GM11168 (cell line): ENCODE results near the gene GPS1.

Source experiments
- in situ Hi-C: fragments of 300-500 bp; cut with MboI; formaldehyde crosslinking; loops from one replicate; pipeline ENCODE4 v1.12.0; 2022; ENCODE audit warnings: low sequenced_read_pairs; ENCODE audit not compliant: unreplicated experiment

Gene GPS1

DNA sequence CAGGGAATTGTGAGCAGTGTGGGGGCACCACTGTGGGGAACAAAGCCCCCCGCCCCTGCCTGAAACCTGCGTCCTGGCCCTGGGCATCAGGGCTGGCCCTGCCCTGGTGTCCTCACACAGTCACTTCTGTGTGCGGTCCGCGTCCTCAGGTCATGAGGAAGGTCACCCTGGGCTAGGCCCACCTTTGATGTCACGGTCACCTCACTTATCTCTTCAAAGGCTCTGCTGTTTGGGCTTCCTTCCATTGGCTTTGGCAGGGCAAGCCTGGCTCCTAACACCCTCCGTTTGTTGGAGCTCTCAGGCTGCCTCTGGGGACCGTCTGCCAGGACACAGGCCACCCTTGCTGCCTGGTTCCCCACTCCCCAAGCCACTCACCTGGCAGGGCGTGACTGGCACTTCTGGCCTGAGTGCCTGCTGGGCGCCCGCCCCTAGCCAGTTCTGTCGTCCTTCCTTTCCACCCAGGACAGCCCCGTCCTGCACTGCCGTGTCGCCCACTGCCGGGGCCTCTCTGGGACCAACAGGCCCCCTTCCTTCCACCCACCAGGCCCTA lies 37.9 kb upstream of the GPS1 start:
- in situ Hi-C loops: no loop called here

DNA sequence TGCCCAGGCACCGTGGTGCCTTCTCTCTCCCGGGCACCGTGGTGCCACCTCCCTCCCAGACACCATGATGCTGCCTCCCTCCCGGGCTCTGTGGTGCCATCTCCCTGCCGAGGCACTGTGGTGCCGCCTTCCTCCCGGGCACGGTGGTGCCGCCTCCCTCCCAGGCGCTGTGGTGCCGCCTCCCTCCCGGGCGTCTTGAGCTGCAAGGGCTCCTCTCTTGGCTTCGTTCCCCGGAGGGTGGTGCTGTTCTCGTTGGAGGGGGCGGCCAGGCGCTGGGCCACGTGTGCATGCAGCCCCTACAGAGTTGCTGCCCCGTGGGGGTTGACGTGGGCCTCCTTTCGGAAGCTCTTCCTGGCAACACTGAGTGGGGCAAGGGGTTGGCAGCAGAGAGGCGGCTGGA lies 37.3 kb upstream of the GPS1 start:
- in situ Hi-C loops: no loop called here

DNA sequence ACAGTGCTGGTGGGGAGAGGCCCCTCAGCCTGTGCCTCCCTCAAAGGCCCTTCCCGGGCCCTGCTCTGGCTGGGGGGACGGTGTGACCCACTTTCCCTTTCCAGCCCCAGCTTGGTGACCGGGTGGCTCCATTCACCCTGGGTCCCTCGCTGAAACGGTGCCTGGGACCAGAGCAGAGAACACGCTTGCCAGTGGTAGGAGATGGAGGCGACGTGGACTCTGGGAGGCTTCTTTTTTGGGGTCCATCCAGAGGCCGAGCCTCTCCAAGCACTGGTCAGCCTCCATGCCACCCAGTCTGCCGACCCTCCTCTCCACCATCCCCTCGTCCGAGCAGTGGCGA lies 36.8 kb upstream of the GPS1 start:
- in situ Hi-C loops: no loop called here

DNA sequence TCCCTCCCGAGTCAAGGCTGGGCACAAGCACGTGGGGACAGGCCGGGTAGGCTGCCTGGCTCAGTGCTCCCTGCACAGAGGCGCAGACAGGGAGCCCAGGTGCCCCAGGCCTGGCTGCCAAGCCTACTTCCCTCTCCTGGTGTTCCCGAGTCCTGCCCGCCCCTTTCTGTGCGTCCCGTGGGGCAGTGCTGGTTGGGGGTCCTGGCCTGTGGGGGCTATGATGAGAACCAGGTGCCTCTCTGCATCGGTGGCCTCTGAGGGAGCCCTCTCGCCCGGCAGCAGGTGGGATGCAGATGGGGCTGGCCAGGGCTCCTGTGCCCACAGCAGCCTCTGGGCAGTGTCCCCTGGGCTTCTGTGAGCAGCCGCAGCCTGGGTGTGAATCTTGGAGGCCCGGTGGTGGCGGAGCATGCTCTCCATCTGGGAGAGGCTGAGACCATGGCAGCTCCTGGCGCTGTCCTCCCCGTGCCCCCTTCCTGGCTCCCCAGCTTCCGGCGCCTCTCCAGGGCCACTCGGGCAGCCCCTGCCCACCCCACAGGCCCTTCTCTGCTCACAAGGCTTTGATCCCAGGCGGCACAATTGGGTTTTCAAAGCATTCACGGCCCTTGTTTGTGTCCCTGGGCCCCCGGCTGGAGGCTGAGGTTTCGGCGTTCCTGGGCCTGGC lies 36.3 kb upstream of the GPS1 start:
- in situ Hi-C loops: no loop called here

DNA sequence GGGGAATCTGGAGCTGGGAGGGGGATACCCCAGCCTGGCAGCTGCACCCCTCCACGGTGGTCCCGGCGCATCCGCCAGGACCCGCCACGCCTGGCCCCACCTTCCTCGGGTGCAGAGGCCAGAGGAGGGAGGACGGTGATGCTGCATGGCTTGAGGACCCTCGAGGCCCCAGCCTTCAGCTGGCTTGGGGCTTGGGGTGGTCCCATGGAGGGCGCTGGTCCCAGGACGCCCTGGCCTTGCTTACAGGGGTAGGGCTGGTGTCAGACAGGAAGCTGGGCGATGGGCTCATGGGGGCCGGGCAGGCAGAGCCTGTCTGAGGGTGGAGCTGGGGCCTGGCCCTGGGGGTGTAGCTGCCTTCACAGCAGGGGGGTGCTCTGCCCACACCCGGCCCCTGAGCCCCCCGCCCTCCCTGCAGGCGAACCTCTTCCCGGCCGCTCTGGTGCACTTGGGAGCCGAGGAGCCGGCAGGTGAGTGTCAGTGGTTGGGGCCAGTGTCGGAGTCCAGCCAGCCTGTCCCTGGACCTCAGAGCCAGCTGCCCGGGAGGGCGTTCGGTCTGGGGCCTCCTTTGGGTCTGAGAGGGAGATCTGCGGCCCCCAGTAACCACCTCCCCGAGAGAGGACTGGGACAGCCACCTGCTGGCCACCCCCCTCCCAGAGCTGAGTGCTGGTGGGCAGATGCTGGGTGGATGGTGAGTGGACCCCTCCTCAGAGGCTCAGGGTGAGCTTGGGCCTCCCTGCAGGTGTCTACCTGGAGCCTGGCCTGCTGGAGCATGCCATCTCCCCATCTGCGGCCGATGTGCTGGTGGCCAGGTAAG lies 35.4 kb upstream of the GPS1 start:
- in situ Hi-C loops: no loop called here

DNA sequence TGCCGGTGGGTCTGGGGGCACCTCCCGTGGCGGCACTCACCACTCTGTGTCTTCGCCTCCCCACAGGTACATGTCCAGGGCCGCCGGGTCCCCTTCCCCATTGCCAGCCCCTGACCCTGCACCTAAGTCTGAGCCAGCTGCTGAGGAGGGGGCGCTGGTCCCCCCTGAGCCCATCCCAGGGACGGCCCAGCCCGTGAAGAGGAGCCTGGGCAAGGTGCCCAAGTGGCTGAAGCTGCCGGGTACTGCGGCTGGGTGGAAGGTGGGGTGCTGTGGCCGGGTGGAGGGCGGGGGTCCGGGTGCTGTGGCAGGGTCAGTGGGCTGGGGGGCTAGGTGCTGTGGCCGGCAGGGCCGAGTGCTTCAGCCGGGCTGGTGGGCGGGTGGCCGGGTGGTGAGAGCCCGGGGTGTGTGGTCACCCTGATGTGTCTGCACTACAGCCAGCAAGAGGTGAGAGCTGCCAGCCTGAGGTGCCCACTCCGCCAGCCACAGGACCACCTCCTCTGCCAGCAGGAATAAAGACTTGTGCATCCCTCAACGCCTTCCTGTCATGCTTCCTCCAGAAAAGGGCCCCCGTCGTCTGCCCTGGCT lies 34.7 kb upstream of the GPS1 start:
- in situ Hi-C loops: no loop called here

DNA sequence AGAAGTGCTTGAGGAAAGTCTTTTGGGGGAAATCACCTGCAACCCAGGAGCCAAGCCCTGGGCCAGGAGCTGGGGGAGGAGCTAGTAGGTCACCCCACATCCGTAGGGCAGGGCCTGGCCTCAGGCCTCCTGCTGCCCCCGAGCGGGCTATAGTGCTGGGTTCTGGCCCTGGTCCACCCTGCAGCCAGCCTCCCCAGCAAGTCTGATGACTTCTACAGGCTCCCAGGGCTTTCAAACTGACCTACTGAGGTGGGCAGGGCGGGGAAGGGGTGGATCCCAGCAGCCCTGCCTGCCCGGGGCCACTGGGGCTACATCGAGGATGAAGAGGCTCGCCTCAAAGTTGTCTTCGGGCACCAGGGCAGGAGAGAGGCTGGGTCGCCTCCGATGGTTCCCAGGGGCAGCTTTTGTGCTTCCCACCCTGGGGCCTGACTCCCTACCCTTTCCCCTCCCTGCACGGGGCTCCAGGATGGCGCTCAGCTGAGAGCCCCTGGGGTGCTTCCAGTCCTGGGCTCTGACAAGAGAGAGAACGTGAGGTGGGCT lies 34.0 kb upstream of the GPS1 start:
- in situ Hi-C loops: no loop called here

DNA sequence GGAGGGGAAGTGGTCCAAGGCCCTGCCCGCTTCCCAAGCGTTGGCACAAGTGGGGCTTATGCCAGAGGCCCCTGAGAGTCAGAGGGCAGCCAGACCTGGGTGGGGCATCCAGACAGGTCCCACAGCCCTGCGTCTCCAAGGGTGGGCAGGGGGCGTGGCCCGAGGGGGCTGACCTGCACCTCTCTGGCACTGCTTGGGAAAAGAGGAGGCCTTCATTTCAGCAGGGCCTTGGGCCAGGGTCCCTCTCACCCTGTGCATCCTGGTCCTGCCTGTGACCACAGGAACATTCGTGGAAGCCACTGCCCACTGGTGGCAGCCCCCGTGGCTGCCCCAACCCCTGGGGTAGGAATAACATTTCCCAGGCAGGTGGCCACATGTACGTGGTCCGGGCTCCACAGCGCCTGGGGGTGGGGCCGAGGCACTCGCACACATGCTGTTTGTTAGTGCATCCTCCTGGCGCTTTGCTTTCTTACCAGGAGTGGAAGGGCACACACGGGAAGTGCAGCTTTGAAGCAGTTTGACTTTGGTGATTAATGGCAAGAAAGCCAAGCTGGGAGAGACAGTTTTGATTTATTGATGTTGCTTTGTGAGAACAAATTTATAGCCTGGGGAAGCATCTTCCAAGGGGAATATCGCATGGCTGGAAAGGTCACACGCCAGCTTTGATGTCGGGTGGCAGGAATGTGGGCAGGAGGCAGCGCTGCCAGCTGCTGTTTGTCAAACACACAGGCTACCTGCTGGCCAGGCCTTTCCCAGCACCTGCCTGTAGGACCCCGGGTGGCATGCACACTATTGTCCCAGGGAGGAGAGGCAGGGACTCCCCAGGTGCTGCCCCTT lies 33.3 kb upstream of the GPS1 start:
- in situ Hi-C loops: no loop called here

DNA sequence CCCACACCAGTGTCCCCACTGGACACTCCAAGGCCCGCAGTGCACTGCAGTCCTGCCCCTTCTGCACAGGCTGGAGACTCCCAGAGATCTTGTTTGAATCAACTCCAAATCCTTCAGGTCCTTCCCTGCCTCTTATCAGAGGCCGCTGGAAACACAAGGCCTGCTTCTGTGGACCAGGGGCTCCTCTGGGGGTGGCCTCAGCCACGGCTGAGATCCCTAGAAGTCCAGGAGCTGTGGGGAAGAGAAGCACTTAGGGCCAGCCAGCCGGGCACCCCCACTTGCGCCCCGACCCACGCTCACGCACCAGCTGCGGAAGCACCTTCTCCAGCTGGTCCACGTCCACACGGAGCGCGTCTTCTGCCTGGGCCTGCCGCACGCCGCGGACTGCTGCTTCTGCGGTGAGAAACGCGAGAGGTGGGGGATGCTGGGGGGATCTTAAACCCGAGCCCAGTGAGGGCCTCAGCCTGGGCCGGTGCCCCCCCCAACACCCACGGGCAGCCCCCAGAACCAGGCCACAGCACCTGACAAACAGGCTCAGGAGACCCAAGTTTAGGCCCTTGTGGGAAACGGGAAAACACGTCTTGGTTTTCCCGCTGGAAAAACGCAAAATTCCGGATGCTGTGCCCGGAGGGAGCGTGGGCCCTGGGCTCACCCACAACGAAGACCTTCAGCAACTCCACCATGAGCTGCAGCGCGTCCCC lies 32.6 kb upstream of the GPS1 start:
- in situ Hi-C loops: no loop called here

DNA sequence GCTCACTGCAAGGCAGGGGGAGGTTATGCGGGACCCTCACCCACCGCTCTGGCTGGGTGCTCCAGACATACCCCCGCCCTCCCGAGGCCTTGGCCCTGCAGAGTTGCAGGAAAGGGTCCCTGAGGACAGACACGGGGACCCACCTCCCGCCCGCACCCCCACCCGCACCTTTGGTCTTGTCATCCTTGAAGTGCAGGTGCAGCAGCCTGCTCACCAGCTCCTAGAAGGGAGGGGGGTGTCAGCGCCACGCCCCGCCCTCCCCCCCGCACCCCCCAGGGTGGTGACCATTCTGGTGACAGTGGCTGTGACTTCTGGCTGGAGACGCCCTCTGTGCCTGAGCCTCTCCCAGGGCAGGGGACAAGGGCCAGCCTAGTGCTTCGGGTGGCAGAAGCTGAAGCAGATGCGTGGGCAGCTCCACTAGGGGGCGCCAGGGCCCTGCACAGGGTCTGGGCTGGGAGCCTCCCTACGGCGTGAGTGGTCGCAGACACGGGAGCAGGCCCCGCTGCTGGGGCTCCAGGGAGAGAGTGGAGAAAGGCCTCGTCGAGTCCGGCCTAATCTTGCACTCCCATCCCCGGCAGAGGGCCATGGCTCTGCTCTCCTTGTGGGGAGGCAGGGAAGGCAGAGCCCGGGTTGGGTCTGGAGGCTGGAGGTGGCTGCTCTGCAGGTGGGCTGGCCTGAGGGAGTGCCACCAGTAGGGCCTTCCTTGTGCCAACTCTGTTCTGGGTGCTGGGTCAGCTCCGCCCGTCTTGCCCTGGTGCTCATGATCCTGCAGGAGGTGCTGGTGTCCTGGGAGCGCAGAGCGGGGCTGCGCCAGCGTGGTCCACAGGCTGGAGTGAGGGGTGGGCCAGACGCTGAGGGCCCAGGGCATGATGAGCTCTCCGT lies 31.8 kb upstream of the GPS1 start:
- in situ Hi-C loops: no loop called here

DNA sequence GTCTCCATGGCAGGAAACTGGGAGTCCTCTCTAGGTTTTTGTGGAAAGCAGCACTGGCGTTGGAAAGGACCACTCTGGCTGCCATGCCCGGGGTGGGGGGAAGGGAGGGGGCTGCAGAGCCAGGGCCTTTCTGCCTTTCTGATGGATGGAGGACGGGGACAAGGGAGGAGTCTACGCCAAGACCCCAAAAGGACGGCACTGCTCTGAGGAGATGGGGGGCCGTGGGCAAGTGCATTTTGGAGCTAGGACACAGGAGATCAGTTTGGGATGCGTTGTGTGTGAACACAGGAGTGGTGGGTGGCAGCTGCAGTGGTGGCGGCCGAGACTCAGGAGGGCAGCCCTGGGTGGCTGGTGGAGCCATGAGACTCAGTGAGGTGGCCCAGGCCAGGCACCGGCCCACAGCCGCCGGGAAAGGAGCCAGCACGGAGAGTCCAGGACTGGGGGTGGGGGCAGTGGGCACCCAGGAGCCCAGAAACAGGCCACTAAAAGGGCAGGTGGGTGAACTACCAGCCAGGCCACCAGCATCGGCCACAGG lies 31.1 kb upstream of the GPS1 start:
- in situ Hi-C loops: no loop called here

DNA sequence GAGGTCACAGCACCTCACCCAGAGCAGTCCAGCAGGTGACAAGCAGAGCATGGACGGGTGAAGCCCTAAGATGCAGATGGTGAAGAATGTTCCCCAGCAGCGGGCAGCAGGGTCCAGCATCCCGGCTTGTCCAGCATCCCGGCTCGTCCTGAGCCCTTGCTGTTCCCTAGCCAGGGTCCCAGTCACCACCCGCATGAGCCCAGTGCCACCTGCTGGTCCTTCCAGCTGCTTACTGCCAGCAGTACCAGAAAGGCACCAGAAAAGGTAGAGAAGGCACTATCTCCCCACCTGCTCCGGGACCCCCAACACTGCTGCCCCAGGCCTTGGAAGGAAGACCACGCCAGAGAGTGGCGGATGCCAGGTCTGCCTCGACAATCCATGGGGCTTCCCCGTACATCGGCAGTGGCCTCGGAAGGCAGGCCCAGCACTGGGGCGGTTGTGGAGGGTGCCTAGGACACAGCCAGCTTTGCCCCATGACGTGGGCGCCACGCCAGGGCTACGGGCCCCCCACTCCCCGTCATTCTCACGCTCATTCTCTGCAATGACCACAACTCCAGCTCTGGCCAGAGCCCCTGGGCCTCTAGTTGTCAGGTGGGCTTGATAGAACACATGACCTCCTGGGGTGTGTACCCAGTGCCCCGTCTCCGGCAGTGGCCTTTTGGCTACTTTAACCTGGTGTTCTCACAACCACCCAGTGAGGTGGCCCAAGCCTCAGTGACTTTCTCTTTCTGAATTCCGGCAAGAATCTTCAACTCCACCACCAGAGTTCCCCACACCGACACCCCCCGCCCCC lies 30.4 kb upstream of the GPS1 start:
- in situ Hi-C loops: no loop called here

DNA sequence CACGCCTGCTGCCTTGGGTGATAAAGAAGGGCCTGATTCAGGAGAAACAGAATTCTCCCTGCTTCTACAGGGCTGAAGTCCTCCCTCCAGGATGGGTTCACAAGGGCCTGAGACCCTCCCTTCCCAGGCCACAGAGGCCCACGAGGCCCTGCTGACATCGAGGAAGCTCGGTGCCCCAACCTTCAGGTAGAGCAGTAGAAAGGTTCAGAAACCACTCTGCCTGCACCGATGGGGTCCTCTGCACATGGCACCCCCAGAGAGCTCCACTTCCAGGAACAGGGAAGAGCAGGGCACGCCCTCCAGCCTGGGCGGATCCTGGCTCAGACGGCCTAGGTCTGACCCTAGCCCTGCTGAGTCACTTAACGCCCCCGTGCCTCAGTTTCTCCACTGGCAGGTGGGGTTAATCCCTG lies 29.8 kb upstream of the GPS1 start:
- in situ Hi-C loops: no loop called here

DNA sequence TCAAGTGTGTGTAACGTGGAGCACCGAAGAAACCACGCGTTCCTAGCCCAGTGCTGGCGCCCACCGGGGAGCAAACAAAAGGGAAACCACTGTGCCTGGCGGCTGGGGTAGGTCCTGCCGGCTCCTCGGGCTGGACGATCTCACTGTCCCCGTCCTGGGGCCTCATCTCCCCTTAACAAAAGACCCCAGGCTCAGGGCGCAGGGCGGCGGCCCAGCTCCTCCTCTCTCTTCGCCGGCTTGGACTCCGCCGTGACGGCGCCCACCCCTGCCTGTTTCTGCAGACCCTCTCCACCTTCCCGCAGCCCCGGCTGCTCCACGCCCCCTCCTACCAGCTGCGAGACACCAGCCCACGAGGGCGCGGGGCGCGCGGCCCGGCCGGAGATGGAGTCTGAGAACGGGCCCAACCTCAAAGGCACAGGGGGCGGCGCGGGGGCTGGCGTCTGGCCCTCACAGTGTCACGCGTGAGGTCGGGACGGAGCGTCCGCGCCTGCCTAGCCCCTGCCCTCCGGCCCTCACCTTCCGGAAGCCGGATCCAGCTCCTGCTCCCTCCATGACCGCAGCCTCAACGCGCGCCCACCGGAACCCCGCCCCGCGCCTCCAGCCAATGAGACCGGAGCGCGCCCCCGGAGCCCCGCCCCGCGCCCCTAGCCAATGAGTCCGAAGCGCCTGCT lies 29.3 kb upstream of the GPS1 start, which contains the start of gene CENPX:
TSS of gene CENPX (minus strand) at position 569 of the 671 bp plus-strand sequence. CDS start at position 552, 17 bp downstream.
- in situ Hi-C loops: no loop called here

DNA sequence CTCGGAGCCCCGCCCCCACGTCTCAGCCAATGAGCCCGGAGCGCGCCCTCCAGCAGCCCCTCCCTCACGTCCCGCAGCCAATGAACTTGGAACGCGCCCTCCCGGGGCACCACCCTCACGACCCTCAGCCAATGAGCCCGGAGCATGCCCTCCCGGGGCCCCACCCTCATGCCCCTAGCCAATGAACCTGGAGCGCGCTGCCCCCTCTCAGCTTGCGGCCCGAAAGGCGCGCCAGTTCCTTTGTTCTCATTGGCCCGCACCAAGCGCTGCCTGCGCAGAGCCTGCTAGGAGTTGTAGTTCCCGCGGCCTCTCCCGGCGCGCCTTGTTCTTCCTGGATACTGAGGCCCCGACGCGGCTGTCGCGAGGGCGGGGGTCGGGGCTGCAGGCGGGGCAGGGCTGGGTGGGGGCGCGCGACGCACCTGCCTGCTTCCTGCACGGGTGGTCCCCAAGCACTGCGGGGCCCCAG lies 28.7 kb upstream of the GPS1 start, which contains the start of gene LRRC45:
TSS of gene LRRC45 (plus strand) at position 325 of the 466 bp plus-strand sequence. CDS start 339 bp downstream, outside the sequence.
- in situ Hi-C loops: no loop called here

DNA sequence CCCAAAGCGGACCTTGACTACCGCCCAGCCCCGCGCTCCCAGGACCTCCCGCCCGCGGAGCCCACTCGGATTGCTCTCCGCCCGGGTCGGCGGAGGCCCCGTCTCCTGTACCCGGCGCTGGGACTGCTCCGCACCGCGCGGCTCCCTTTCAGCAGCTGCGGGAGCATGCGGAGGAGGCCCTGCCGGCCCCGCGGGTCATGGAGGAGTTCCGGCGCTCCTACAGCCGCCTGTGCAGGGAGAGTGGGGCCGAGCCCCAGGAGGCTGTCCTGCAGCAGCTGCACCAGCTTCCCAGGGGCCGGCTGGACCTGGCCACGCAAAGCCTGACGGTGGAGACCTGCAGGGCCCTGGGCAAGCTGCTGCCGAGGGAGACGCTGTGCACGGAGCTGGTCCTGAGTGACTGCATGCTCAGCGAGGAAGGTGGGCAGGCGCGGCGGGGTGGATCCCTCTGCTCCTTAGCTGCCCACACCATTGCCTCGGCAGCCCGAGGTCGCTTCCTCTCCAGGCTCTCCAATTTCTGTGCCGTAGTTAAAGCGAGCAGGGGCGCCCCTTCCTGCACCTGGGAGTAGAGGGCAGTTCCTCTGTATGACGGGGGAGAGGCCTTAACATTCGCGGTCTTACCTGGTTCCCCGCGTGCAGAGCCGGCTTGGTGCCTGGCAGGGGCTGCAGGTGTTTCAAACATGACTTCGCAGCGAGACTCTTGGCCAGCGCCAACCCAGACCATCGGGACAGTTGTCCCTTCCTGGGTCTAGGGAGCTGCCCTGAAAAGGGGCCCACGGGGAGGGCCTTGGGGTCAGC lies 28.1 kb upstream of the GPS1 start:
- in situ Hi-C loops: no loop called here
